Stimulated activated CD4-positive, alpha-beta T cell treated with anti-CD3 and anti-CD28 coated beads, Interleukin-4, amount 100 ng/mL, for 4 hours (primary cell): ENCODE data around the gene GAS2L1.

Experiments used
- DNase-seq, 2 experiments: peaks; one replicate each; pipeline ENCODE4 v3.0.0-alpha.2; 2020

The GAS2L1 gene

GRCh38 chr22:29275819-29276565, 30.5 kb upstream of the GAS2L1 start:
- DNase-seq, result no peak

- no peak for DNase-seq
These were observed 28.5 kb upstream of the GAS2L1 start for GRCh38 chr22:29277927-29278326.

- DNase-seq, result no peak
These were observed 22.3 kb upstream of the GAS2L1 start for GRCh38 chr22:29284196-29284595.

- no peak for DNase-seq
These were observed 17.6 kb upstream of the GAS2L1 start for GRCh38 chr22:29288837-29289236.

- DNase-seq, result no peak
These were observed 16.4 kb upstream of the GAS2L1 start for GRCh38 chr22:29290061-29290460.

- no peak for DNase-seq
These were observed 15.2 kb upstream of the GAS2L1 start for GRCh38 chr22:29291215-29291614.

GRCh38 chr22:29292379-29292778, 14.1 kb upstream of the GAS2L1 start:
- DNase-seq, result no peak

- no peak for DNase-seq
These were observed 7.8 kb upstream of the GAS2L1 start for GRCh38 chr22:29298641-29299040.

- no peak for DNase-seq
These were observed 7.1 kb upstream of the GAS2L1 start for GRCh38 chr22:29299136-29299900.

- no peak for DNase-seq
These were observed 6.0 kb upstream of the GAS2L1 start for GRCh38 chr22:29300467-29300806.

- no peak for DNase-seq
These were observed 5.4 kb upstream of the GAS2L1 start for GRCh38 chr22:29300807-29301601.

GRCh38 chr22:29301716-29302401, 4.6 kb upstream of the GAS2L1 start:
- DNase-seq, result no peak

- DNase-seq, result no peak
These were observed 4.1 kb upstream of the GAS2L1 start for GRCh38 chr22:29302402-29302680.

- no peak for DNase-seq
These were observed 3.6 kb upstream of the GAS2L1 start for GRCh38 chr22:29302681-29303465.

- no peak for DNase-seq
These were observed 645 bp upstream of the GAS2L1 start for GRCh38 chr22:29305836-29306174.

GRCh38 chr22:29306835-29307595, 565 bp downstream of the GAS2L1 start:
- peak; percentile 10 to 47 for DNase-seq

- DNase-seq, result no peak
These were observed 1.2 kb downstream of the GAS2L1 start for GRCh38 chr22:29307596-29308147.

GRCh38 chr22:29308148-29308790, 1.8 kb downstream of the GAS2L1 start:
- DNase-seq, result no peak

- DNase-seq, result no peak
These were observed 2.4 kb downstream of the GAS2L1 start for GRCh38 chr22:29308791-29309262.

- DNase-seq, result no peak
These were observed 3.0 kb downstream of the GAS2L1 start for GRCh38 chr22:29309332-29310064.
